ENCODE measurements around the gene EAF1.
"Not testable (repeated sequence)": the region's sequence is repeated elsewhere in the genome, so short reads cannot be mapped to it uniquely, and the experiment has no call there.

Gene EAF1

DNA sequence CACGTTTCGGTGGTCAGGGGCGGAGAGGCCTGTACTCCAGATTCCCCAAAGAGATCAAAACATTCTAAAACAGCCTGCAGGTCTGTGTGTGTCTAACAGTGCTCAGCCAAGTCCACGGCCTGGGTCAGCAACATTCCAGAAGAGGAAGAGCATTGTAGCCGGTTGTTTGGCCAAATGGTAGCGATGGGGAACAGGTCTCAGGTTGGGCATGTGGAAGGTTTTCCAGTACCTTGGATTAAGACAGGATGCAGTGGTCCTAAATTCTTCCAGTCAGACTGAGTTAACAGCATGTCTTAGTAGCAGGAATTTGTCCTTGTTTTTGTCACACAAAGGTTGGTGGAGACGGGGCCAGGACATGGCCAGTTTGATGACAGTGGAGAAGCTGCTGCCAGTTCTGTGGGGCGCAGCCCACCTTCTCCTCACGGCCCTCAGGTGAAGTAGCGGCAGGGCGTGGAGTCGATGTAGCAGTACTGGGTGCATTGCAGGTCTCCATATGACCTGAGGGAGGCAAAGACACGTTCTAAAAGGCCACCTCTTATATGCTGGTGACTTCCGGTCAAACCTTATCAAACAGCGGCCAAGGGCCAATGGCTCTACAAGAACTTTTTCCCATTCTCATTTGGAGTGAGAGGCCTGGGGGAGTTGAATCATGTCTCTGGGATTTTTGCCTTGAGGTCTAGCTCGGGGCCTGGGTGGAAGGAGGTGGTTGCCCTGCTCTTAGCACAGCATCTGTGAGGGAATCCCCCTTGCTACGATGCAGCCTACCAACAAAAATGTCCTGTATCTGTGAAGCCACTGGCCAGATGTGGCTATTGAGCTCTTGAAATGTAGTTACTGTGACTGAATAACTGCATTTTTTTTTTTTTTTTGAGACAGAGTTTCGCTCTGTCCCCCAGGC, 24.1 kb downstream of the EAF1 start:
- in situ Hi-C loops (cut with MboI; ENCODE audit: low sequenced_read_pairs), result no loop called here

DNA sequence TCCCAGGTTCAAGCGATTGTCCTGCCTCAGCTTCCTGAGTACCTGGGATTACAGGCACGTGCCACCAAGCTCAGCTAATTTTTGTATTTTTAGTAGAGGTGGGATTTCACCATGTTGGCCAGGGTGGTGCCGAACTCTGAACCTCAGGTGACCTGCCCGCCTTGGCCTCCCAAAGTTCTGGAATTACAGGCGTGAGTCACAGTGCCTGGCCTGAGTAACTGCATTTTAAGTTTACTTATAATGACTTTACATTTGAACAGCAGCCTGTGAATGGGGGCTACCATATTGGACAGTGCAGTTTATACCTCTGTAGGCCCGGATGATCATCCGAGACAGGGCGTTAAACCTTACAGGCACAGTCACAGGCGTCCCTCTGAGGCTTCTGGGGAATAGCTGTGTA, 24.8 kb downstream of the EAF1 start:
- in situ Hi-C loops (cut with MboI; ENCODE audit: low sequenced_read_pairs), result no loop called here

DNA sequence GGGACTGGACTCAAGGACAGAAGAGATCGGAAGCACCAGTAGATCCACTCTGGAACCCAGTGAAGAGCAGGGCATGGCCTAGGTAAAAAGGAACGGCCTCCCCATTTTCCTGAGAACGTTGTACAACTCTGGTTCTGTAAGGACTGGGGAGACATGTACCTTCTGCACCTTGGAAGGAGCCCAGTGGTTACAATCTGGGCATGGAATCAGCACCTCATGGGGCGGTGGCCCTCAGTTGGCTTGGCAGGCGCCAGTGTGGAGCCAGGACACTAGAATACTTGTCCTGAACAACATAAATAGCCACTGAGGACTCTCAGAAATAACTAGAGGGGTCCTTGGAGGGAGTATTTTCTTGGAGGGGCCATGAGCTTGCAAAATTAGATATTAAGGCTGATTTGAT, 25.6 kb downstream of the EAF1 start:
- in situ Hi-C loops (cut with MboI; ENCODE audit: low sequenced_read_pairs), result no loop called here

DNA sequence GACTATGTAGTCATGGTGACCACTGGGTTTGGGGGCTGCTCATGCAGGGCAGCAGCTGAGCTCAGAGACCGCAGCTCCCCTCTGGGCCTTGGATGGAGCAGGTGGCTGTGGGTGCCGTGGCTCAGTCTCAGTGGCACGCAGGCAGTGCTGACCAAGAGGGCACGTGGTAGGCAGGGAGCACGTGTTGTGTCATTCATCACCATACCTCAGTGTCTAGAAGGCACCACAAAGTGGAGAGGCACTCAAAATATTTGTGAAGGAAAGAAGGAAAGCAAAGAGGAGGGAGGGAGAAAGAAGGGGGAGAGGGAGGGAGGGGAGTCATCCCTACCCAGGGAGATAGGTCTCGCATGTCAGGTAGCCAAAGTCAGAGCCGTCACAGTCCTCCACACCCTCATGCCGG, 26.1 kb downstream of the EAF1 start:
- in situ Hi-C loops (cut with MboI; ENCODE audit: low sequenced_read_pairs), result no loop called here

DNA sequence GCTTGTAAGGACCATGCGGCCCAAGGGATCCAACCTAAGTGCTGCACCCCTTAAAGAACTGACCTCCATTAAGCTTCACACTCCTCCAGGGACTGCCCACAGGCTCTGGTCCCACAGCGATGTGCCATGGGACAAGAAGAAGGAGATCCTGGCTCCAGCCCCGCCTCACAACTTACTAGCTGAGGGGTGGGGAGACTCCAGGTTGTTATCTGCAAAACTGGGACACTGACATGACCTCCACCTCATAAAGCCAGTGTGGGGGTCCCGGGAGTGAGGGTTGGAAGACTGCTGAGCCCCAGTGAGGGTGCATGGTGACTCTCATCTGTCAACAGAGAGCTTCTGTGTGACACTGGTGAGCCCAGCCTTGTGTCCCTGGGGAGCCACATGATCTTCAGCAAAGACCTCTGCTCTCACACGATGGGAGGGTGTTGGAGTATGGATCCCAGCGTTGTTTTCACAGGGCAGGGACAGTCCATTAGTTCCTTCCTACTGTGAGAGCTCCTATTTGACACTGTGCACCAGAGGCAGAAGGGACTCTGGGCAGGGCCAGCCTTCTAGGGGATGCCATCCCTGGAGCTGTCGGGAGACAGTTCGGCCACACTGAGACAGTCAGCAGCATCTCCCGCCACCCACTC, 26.7 kb downstream of the EAF1 start:
- in situ Hi-C loops (cut with MboI; ENCODE audit: low sequenced_read_pairs), result no loop called here

DNA sequence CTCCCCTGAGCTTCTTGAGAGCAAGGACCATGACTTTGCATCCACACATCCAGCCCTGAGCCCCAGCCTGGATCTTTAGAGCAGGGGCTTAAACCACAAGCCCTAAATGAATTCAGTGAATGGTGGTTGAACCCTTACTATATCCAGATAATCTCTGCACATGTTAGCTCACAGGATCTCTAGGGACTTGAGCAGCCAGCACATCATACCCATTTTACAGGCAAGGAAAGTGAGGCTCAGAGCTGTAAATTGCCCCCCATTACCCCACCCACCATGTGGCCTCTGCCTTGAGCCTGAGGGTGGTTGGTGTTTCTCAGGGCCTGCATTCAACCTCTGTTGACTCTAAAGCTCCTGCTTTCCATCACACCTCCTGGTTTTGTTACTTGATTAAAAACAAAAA, 27.6 kb downstream of the EAF1 start:
- in situ Hi-C loops (cut with MboI; ENCODE audit: low sequenced_read_pairs), result no loop called here

DNA sequence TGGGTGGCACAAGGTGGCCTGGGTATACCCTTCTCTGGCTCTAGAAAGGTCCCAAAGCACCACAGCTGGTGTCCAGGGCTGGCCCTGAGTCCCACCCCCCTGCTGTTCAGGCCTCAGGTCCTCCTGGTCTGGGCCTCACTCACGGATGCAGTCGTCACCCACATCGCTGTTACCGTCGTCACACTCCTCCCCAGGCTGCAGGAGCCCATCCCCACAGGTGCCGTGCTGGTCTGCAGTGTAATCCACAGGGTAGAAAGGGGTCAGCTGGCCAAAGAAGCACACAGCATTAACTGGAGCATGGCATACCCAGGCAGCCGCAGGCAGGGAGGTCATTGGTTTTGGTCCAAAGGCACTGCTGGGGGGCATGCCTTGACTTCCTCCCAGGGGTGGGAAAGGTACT, 28.4 kb downstream of the EAF1 start:
- in situ Hi-C loops (cut with MboI; ENCODE audit: low sequenced_read_pairs), result no loop called here

DNA sequence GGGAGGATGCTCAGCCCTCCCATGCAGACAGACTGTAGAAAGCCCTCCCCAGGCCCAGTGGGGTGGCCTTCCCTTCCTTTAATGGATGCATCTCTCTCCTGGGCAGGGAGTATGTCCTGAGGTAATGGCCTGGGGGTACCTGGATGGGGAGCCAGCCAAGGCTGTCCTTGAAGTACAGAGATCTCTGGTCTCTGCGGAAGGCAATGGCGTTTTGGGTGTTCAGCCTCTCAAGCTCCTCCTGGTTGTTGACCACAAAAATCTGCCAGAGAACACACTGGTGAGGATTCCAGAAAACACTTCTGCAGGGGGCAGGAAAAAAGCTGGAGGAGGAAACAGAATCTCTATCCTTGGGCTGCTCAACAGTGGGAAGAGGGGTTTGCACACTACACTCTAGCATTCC, 28.9 kb downstream of the EAF1 start:
- in situ Hi-C loops (cut with MboI; ENCODE audit: low sequenced_read_pairs), result no loop called here

DNA sequence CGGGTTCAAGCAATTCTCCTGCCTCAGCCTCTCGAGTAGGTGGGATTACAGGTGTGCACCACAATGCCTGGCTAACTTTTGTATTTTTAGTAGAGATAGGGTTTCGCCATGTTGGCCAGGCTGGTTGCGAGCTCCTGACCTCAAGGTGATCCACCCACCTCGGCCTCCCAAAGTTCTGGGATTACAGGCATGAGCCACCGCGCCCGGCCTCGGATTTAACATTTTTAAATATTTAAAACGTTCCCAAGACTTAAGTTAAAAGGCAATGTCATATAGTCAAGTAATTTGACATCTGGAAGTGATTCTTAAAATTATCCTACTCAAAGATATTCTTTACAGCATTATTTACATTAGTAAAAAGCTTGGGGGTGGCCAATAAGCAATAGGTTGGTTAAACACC, 29.5 kb downstream of the EAF1 start:
- in situ Hi-C loops (cut with MboI; ENCODE audit: low sequenced_read_pairs), result not testable (repeated sequence)

DNA sequence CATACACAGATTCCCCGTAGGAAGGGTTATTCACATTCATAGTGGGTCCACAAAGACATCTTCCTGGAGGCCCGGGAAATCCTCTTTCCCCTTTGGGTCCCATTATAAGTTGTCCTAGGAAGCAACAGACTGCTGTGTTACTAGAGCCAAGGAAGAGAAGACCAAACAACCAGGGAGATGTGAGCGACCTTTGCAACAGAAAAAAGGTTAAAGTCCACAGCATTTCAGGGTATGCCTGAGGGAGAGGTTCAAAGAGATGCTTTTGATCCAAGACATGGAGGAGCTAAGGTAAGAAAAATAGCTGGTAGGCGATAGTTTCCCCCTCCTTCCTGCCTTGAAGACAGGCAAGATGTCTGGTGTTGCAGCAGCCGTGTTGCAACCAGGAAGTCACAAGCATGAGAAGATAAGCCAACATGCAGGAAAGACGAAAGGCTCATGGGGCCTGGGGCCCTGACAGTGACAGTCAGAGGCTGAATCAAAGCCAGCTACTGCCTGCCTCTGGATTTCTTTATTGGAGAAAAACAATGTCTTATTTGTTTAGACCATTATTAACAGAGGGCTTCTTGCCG, 30.9 kb downstream of the EAF1 start:
- in situ Hi-C loops (cut with MboI; ENCODE audit: low sequenced_read_pairs), result no loop called here

DNA sequence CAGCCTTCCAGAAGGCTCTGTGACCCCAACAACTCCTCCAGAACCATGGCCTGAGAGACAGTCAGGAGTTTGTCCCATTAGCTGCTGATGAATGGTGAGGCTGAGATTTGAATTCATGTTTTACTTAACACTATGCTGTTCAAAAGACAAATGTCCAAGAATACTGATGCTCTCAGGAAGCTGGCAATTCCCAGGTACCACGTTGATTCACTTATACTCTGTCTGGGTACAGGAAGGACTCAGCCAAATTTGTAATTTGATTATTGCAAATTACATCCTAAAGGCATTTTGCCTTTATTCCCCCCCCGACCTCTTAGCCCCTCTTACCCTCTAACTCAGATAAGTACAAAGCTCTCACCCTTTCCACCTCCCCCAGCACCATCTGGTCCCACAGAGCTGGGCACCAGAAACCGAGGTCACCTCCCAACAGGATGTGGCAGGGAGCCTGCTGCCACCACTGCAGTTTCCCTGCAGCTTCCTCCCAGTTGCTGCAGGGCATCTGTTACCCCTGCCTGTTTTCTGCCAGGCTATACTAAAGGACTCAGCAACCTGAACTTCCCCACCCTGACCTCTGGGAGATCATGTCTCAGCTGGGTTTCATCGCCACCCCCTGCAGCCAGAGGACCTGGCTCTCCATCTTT, 33.6 kb downstream of the EAF1 start:
- in situ Hi-C loops (cut with MboI; ENCODE audit: low sequenced_read_pairs), result no loop called here

DNA sequence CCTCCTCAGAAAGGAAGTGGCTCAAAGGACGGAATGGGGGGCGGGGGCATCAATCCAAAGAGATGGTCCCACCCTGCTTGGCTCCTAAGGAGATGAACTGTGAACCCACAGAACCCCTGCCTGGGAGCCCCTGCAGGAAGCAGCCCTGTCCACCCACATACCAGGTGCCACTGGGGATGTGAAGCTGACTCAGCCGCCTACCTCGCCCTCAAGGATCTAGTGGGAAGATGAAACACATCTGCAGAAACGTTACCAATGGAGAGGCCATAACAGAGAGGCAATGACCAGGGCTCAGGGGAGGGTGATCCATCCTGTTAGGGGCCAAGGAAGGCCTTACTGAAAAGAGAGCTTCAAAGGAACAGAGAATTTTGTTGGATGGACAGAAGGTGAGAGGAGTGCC, 35.1 kb downstream of the EAF1 start:
- in situ Hi-C loops (cut with MboI; ENCODE audit: low sequenced_read_pairs), result no loop called here

DNA sequence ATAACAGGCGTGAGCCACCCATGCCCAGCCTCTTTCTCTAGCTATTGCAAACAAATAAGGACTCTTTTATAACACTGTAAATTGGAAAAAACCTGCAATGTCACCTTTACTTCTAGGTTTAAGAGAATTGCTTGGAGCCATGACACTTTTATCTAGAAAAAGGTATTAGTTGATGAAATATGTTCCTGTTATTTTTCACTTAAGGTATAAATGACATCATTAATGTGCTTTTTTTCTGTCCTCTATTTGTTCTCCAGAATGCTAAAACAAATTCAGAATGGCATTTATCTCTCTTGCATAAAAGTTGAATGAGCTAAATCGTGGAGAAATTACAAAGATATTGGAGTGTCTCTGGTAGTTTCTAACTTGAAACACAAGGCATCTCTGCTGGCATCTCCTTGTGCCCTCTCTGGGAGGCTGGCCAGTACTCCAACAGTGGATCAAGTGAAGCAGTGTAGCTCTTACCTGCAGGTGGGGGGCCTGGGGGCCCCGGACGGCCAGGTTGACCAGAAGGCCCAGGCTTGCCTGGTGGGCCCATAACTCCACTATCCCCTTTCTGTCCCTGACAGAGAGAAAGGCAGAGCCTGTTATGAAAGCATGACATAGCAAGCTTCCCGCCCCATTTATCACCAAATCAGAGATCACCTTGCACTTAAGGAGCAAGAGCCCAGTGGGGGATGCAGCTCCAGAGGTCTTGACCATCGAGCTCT, 38.6 kb downstream of the EAF1 start:
- in situ Hi-C loops (cut with MboI; ENCODE audit: low sequenced_read_pairs), result no loop called here

DNA sequence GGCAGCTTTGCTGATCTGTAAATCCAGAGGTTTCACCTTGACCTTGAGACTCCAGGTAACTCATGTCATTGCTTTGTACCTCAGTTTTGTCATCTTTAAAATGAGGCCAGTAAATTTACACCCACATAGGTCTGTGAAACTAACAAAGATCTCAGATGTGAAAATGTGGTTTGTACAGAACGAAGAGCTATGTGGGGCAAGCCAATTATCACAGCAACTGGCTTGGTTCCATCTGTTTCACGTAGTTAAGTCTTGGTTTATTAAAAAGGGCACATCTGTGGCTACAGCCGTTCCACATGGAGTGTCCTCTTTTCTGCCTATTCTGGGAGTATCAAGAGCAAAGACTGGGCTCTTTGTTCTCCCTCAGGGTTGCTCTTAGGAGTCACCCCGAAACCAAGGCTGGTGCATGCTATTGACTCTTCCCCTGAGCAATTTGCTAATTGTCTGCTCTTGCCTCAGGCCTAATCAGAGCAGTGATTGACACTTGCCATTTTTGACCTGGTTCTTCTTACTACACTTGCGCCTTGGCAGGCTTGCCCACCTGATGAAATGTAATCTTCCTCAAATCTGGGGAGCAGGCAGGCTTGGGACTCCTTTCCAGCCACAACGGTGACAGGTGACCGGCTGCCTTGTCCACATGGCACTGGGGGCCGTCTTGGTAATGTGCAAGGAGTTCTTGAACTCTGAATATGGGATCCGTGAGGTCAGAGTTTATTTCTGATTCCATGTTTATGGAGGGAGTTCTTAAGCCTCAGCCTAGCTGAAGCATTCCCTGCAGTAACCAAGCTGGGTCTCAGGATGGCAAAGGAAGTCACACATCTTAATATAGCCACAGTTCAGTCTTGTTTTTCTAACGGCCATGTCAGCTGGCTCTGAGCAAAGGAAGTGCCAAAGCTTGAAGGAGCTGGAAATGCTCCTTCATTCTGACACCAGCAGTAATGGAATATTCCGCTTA, 40.1 kb downstream of the EAF1 start:
- in situ Hi-C loops (cut with MboI; ENCODE audit: low sequenced_read_pairs), result no loop called here

DNA sequence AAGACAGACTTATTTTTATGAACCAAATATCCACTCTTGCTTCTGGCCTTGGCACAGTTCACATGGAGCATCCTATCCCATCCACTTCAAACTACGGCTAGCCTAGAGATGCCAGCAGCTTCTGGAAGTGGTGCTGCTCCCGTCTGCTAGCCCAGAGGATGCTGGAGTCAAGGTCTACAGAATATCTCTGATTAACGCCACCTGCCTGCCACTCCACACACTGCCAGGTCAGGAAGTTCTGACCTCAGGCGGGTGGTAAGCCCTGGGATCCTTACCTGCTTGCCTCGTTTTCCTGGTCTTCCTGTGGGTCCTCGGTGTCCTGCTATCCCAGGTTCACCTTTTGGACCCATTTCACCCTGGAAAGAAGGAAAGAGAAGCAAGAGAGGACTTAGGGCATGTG, 42.9 kb downstream of the EAF1 start:
- in situ Hi-C loops (cut with MboI; ENCODE audit: low sequenced_read_pairs), result no loop called here

DNA sequence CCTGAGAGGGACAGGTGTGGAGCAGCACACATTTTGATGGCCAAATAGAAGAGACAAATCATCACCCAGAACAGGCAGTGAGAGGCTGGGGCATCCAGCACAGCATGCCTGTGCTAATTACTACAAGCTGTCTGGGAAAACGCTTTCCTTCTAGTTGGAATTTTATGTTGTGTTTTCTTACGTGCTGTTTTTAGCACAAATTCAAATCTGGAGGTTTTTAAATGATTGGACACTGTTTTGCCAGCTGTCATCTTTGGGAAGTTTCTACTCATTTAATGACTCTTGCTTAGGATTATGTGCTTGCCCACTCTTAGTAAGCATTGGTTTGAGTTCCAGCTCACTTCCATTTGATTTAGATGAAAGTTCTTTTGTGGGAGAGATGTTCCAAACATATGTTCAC, 43.5 kb downstream of the EAF1 start:
- in situ Hi-C loops (cut with MboI; ENCODE audit: low sequenced_read_pairs), result no loop called here

DNA sequence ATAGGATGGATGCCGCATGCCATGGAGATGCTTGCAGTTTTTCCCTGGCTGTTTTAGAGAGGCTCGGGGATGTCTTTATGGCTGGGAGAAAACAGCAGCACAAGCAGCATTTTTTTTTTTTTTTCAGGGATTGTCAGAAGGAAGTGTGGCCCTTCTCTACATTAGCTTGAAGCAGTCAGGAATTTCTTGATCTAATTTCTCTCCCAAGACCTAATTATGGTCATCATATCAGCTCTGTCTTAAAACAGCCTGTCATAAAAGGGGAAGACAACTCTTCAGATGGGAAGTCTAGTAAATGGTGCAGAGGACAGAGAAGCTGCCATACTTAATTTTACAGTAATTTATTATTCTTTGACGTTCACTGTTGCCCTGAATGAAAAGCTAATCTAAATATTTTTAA, 44.5 kb downstream of the EAF1 start:
- in situ Hi-C loops (cut with MboI; ENCODE audit: low sequenced_read_pairs), result no loop called here

DNA sequence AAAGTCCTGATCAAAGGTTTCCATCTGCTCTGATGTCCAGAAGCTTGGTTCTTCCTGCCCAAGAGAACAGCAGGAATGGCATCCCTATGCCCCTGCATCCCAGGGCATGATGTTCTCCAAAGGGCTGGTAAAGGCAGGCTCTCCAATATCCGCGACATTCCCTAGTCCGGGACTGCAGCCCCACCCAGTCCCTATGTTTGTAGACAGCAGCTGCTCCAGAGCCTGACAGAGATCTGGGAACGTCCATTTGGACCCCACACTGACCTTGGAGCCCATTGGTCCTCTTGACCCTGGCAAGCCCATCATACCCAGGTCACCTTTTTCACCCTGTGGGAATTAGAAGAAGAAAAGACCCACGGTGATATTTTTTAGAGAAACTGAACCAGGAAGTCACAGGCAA, 47.8 kb downstream of the EAF1 start:
- in situ Hi-C loops (cut with MboI; ENCODE audit: low sequenced_read_pairs), result no loop called here

DNA sequence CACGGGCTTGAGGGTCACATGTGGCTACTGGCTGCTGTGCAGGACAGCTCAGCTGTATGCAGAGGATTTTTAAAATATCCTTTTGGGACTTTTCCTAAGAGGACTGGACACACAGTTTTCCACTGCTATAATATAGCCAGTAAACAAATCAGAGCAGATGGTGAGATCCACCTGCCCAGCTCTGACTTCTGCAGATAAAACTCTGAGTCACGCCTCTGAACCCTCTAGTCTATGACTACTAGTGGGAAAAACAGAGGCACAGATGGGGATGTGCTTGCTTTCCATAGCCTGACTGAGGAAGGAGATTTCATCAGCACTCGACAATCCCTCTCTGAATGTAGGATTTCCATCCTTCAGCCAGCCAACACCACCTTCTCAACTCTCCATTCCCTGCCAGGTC, 49.0 kb downstream of the EAF1 start:
- in situ Hi-C loops (cut with MboI; ENCODE audit: low sequenced_read_pairs), result no loop called here

Measured in HL-60/S4 treated with retinoic acid at 250 ng/mL for 4 days and 3 days (cell line).